SU-DHL-6 (cell line): ENCODE measurements around the gene KATNAL1.
"Not testable (repeated sequence)": the region's sequence is repeated elsewhere in the genome, so short reads cannot be mapped to it uniquely, and the experiment has no call there.

Experiments
- H2AFZ ChIP-seq: fragments of 200-600 bp; sonication (generic); 2 replicates; pipeline ENCODE4 v1.6.1; 2014; ENCODE audit warnings: low read depth, mild to moderate bottlenecking, moderate library complexity, mixed read lengths, antibody characterized with exemption, low read length; ENCODE audit not compliant: severe bottlenecking
- H3F3A ChIP-seq: fragments of 200-600 bp; shearing (Covaris generic); 2 replicates; pipeline ENCODE4 v1.6.0; 2016; ENCODE audit warnings: antibody characterized with exemption, mild to moderate bottlenecking; ENCODE audit not compliant: insufficient read depth
- H3K27ac ChIP-seq: fragments of 200-600 bp; sonication (generic); 2 replicates; pipeline ENCODE4 v1.5.1; 2016; ENCODE audit warnings: low read depth, mild to moderate bottlenecking, low read length, moderate library complexity, mixed read lengths
- H3K27me3 ChIP-seq: fragments of 200-600 bp; sonication (generic), shearing (Covaris generic); 2 replicates; pipeline ENCODE4 v1.6.0; 2014; ENCODE audit warnings: mild to moderate bottlenecking, low read length
- H3K36me3 ChIP-seq: fragments of 200-600 bp; sonication (generic); 2 replicates; pipeline ENCODE4 v1.6.1; 2014; ENCODE audit warnings: mild to moderate bottlenecking, low read length, mixed read lengths
- H3K4me2 ChIP-seq: fragments of 300-600, 200-600 bp; shearing (Covaris generic), sonication (generic); 2 replicates; pipeline ENCODE4 v1.6.0; 2014; ENCODE audit warnings: low read length, low read depth, mild to moderate bottlenecking; ENCODE audit not compliant: poor library complexity, severe bottlenecking
- H3K4me3 ChIP-seq: fragments of 200-600 bp; sonication (generic); 2 replicates; pipeline ENCODE4 v1.5.1; 2014; ENCODE audit warnings: antibody characterized with exemption, low read length, mild to moderate bottlenecking, mixed read lengths; ENCODE audit not compliant: insufficient read depth, poor library complexity, severe bottlenecking
- H3K79me2 ChIP-seq: fragments of 200-600 bp; sonication (generic); 2 replicates; pipeline ENCODE4 v1.6.1; 2014; ENCODE audit warnings: mild to moderate bottlenecking, low read length, moderate library complexity; ENCODE audit not compliant: insufficient read depth
- H3K9ac ChIP-seq: fragments of 200-600 bp; sonication (generic); 2 replicates; pipeline ENCODE4 v1.7.0; 2014; ENCODE audit warnings: mild to moderate bottlenecking, low read length
- H3K9me2 ChIP-seq: fragments of 200-600 bp; sonication (generic); replicated peaks from 2 replicates; pipeline ENCODE4 v1.6.1; 2014; ENCODE audit warnings: low read length; ENCODE audit not compliant: insufficient read depth
- H3K9me3 ChIP-seq: fragments of 200-600 bp; sonication (generic); 2 replicates; pipeline ENCODE4 v1.6.1; 2014; ENCODE audit warnings: low read length, mixed read lengths; ENCODE audit not compliant: insufficient read depth
- H4K20me1 ChIP-seq: fragments of 200-600 bp; sonication (generic); 2 replicates; pipeline ENCODE4 v1.6.1; 2014; ENCODE audit warnings: low read depth, mild to moderate bottlenecking, antibody characterized with exemption, low read length, moderate library complexity, mixed read lengths
- EZH2phosphoT487 ChIP-seq: fragments of 200-600 bp; sonication (generic), shearing (Covaris generic); conservative IDR thresholded peaks from 2 replicates; pipeline ENCODE4 v1.6.1; 2018; ENCODE audit warnings: mild to moderate bottlenecking, antibody characterized with exemption, low read length, moderate library complexity, mixed read lengths
- TF ChIP-seq, protein P1 (sequence below): fragments of 200-600 bp; sonication (generic); IDR thresholded peaks from one replicate; pipeline ENCODE4 v1.5.1; 2017; ENCODE audit warnings: antibody characterized with exemption, mild to moderate bottlenecking, low read length, moderate library complexity; ENCODE audit not compliant: insufficient read depth, poor library complexity, severe bottlenecking

Gene KATNAL1

DNA sequence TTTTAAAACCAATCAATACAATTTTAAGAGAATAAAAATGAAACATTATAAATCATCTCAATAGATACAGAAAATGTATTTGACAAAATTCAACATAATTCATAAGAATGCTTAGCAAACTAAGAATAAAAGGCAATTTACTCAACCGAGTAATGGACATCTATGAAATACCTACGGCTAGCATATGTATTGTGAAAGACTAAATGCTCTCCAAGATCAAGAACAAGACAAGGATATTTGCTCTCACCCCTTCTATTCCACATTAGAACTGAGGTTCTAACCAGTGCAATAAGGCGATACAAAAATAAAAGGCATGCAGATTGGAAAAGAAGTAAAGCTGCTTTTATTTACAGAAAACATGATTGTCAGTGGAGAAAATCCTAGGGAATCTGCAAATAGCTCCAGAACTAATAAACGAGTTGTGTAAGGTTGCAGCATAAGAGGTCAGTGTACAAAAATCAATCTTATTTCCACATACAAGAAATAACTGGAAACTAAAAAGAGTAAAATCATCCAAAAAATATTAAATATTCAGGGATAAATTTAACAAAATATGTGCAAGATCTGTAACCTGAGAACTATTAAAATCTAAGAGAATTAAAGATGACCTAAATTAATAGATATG lies 16.4 kb downstream of the KATNAL1 start:
- H3F3A ChIP-seq: no peaks in the 10 kb centered on the region
- H3K9me2 ChIP-seq: no peaks in the 10 kb centered on the region
- H3K79me2 ChIP-seq: peaks cover 86% of the 10 kb centered on the region
- H3K9me3 ChIP-seq: no peaks in the 10 kb centered on the region
- H3K9ac ChIP-seq: no peak overlapping the region
- no peaks in the 10 kb centered on the region for H3K27me3 ChIP-seq
- no peak overlapping the region for H2AFZ ChIP-seq
- TF ChIP-seq, protein P1, sequence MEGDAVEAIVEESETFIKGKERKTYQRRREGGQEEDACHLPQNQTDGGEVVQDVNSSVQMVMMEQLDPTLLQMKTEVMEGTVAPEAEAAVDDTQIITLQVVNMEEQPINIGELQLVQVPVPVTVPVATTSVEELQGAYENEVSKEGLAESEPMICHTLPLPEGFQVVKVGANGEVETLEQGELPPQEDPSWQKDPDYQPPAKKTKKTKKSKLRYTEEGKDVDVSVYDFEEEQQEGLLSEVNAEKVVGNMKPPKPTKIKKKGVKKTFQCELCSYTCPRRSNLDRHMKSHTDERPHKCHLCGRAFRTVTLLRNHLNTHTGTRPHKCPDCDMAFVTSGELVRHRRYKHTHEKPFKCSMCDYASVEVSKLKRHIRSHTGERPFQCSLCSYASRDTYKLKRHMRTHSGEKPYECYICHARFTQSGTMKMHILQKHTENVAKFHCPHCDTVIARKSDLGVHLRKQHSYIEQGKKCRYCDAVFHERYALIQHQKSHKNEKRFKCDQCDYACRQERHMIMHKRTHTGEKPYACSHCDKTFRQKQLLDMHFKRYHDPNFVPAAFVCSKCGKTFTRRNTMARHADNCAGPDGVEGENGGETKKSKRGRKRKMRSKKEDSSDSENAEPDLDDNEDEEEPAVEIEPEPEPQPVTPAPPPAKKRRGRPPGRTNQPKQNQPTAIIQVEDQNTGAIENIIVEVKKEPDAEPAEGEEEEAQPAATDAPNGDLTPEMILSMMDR: no peak
- TF ChIP-seq EZH2phosphoT487: no peak
- H3K27ac ChIP-seq: no peak overlapping the region
- H3K36me3 ChIP-seq: no peaks in the 10 kb centered on the region; the same call in 1 of the 2 replicates
- H3K4me2 ChIP-seq: no peak overlapping the region
- H3K4me3 ChIP-seq: no peak overlapping the region
- H4K20me1 ChIP-seq: 0 out of 2 replicates have a peak, but pooled peaks cover 13% of the 10 kb centered on the region

DNA sequence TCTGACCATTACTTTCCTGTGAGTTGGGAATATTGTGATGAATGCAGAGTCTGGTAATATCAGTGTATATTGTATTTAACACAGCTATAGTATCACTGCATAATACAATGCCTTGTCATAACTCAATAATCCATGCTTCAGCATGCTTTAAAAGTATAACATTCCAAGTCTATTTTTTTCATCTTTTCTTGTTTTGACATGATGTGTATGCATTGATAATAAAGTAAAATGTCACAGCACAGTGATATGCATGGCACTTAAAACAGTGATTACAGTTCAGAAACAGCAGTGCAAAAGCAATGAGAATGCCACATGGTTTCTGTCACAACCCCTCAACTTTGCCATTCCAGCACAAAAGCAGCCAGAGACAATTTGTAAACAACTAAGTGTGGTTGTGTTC lies 17.8 kb downstream of the KATNAL1 start:
- Histone ChIP-seq H2AFZ (no peak overlapping the region), H3K79me2 (peaks cover 88% of the 10 kb centered on the region), H3F3A (no peaks in the 10 kb centered on the region), H3K27ac (no peak overlapping the region), H3K27me3 (no peaks in the 10 kb centered on the region), H3K36me3 (no peaks in the 10 kb centered on the region; the same call in 1 of the 2 replicates), H3K4me2 (no peak overlapping the region), H3K4me3 (no peak overlapping the region), H3K9ac (no peak overlapping the region), H3K9me2 (no peaks in the 10 kb centered on the region), H3K9me3 (no peaks in the 10 kb centered on the region), H4K20me1 (0 out of 2 replicates have a peak, but pooled peaks cover 13% of the 10 kb centered on the region)
- TF ChIP-seq EZH2phosphoT487: no peak
- TF ChIP-seq, protein P1: no peak

DNA sequence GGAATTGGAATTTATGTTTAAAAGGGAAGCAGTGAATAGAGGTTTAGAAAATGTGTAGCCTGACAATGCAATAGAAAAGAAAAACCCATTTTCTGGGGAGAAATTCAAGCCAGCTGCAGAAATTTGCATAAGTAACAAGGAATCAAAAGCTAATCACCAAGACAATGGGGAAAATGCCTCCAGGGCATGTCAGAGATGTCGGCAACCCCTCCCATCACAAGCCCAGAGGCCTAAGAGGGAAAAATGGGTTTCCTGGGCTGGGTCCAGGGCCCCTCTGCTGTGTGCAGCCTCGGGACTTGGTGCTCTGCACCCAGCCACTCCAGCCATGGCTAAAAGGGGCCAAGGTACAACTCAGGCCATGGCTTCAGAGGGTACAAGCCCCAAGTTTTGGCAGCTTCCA lies 21.3 kb downstream of the KATNAL1 start:
- H3K9me2 ChIP-seq, H3F3A ChIP-seq, H3K27ac ChIP-seq, H3K36me3 ChIP-seq, H3K4me3 ChIP-seq, H4K20me1 ChIP-seq, H3K4me2 ChIP-seq, H2AFZ ChIP-seq, H3K9ac ChIP-seq, H3K27me3 ChIP-seq, H3K9me3 ChIP-seq: not testable (repeated sequence)
- peaks cover 59% of the 10 kb centered on the region for H3K79me2 ChIP-seq

DNA sequence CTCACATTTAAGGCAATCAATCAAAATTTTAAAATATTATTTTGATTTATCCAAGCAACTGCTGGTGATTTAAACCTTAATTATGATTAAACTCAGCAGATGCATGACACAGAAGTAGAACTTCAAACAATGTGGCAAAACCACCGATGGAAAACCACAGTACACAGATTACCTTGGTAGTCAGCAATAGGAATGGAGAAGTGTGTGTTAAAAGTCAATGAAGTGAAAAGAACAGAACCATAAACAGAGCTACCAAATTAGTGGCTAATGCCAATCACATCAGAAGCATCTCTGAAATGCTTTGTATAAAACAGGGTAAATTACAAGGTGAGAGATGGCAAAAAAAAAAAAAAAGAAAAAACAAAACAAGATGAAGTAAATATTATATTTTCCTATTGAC lies 31.2 kb downstream of the KATNAL1 start:
- Histone ChIP-seq H3K4me2 (no peak overlapping the region), H3K9me3 (no peaks in the 10 kb centered on the region), H3K9ac (no peak overlapping the region), H3K36me3 (peaks cover 46% of the 10 kb centered on the region), H3K4me3 (no peak overlapping the region), H3K9me2 (no peaks in the 10 kb centered on the region), H3F3A (peaks cover 8% of the 10 kb centered on the region; the same call in 1 of the 2 replicates), H3K79me2 (no peaks in the 10 kb centered on the region), H2AFZ (no peak overlapping the region), H4K20me1 (no peaks in the 10 kb centered on the region), H3K27me3 (no peaks in the 10 kb centered on the region), H3K27ac (no peak overlapping the region)
- no peak for TF ChIP-seq EZH2phosphoT487
- TF ChIP-seq, protein P1: no peak
